ENCODE data around the gene GPC6.

DNA sequence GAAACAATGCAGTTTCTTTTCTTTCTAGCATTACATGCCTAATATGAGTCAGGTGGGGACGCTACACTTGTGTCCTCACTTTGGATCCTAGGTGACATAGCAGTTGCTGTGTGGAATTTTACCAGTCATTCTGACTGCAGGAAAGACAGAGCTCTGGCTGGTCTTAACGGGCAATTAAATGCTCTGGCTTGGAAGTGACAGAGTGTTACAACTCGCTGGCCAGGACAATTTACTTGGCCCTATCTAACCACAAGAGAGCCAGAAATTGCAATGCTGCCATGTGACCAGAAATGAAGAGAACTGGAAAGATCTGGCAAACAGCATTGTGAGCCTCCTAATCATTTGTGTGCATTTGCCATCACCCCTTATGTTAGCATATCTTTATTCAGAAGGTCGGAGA, 901.8 kb downstream of the GPC6 start:
- TF ChIP-seq, protein P1, sequence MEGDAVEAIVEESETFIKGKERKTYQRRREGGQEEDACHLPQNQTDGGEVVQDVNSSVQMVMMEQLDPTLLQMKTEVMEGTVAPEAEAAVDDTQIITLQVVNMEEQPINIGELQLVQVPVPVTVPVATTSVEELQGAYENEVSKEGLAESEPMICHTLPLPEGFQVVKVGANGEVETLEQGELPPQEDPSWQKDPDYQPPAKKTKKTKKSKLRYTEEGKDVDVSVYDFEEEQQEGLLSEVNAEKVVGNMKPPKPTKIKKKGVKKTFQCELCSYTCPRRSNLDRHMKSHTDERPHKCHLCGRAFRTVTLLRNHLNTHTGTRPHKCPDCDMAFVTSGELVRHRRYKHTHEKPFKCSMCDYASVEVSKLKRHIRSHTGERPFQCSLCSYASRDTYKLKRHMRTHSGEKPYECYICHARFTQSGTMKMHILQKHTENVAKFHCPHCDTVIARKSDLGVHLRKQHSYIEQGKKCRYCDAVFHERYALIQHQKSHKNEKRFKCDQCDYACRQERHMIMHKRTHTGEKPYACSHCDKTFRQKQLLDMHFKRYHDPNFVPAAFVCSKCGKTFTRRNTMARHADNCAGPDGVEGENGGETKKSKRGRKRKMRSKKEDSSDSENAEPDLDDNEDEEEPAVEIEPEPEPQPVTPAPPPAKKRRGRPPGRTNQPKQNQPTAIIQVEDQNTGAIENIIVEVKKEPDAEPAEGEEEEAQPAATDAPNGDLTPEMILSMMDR (IDR thresholded peaks at IDR 0.05) = no peak
- no peak for TF ChIP-seq EZH2phosphoT487 (IDR thresholded peaks at IDR 0.05)
- TF ChIP-seq EZH2 (IDR thresholded peaks at IDR 0.05) = no peak

Measured in neural progenitor cell (in vitro differentiated cells).